GM18907 (cell line): ENCODE data around the gene BPNT1.
"Not testable (repeated sequence)": the region's sequence is repeated elsewhere in the genome, so short reads cannot be mapped to it uniquely, and the experiment has no call there.

Experiments
- ATAC-seq: cut with Tn5 transposase; IDR thresholded peaks from one replicate; pipeline ENCODE4 v1.9.1; 2021; ENCODE audit warnings: mild to moderate bottlenecking, moderate library complexity; ENCODE audit not compliant: unreplicated experiment

BPNT1 gene

GRCh38 chr1:220089650-220090556, at the start of gene BPNT1:
TSS of gene BPNT1 (minus strand) at chr1:220089788. CDS start at chr1:220079846, 9,942 bp downstream.
- peak; percentile 69 for ATAC-seq

GRCh38 chr1:220137019-220137786, 47.6 kb upstream of the BPNT1 start:
- ATAC-seq: no peak

DNA sequence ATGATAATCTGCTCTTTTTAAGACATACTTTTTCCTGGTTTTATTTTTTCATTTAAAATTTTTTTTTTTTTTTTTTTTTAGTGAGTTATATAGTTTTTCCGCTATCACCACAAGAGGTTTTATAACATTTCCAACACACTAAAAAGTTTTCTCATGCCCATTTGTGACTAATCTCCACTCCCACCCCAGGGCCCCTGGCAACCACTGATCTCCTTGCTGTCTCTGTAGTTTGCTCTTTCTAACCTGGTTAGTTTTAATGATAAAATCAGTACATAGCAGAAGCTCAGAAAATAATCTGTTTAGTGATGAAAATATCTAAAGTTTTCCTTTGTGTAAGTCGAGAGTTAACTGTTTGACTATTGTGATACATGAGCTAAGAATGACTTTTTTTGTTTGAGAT, 46.2 kb upstream of the BPNT1 start:
- no peak for ATAC-seq

DNA sequence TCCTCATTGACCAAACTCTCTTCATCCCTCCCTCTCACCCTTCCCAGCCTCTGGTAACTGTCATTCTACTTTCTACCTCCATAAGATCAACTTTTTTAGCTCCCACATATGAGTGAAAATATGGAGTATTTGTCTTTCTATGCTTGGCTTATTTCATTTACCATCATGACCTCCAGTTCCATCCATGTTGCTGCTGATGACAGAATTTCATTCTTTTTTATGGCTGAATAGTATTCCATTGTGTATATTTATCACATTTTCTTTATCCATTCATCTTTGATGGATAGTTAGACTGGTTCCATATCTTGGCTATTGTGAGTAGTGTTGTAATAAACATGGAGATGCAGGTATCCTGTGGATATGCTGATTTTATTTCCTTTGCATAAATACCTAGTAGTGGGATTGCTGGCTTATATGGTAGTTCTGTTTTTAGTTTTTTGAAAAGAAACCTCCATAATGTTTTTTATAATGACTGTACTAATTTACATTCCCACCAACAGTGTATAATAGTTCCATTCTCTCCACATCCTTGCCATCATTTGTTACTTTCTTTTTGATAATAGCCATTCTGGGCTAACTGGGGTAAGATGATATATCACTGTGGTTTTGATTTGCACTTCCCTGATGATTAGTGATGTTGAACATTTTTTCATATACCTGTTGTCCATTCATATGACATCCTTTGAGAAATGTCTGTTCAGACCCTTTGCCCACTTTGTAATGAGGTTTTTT, 40.1 kb upstream of the BPNT1 start:
- no peak for ATAC-seq

DNA sequence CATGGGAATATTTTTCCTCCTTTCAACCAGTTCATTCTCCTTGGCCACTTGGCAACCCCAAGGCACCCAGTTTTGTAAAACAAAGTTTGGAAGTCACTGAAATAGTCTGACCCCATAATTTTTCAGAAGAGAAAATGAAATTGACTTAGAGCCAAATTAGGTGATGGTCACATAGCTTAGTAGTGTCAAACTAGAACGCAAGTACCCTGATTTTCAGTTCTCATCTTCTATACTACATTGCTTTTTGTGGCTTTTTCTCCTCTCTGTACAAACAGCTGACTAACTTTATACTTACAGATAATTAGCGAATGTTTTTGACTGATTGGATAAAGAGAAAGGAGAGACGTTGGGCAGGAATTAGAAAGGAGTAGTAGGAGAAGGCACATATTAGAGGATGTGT, 37.5 kb upstream of the BPNT1 start:
- ATAC-seq: no peak

GRCh38 chr1:220124542-220124941, 35.0 kb upstream of the BPNT1 start:
- ATAC-seq: no peak

DNA sequence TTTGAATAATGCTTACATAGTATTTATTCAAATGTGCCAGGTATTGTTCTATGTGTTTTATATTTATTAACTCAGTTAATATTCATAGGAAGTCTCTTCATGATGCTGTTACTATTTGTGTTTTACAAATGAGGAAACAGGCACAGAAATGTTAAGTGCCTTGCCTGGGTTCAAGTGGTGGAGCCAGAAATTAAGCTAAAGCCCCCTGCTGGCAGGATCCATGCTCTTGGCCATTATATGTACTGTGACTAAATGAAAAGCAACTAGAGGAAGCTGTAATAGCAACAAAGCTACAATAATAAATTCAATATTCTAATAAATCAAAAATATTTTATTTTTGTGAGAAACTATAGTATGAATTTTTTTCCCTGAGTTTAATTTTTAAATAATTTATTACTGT, 34.3 kb upstream of the BPNT1 start:
- no peak for ATAC-seq

- no peak for ATAC-seq
Observed at GRCh38 chr1:220123066-220123465, 33.5 kb upstream of the BPNT1 start.

DNA sequence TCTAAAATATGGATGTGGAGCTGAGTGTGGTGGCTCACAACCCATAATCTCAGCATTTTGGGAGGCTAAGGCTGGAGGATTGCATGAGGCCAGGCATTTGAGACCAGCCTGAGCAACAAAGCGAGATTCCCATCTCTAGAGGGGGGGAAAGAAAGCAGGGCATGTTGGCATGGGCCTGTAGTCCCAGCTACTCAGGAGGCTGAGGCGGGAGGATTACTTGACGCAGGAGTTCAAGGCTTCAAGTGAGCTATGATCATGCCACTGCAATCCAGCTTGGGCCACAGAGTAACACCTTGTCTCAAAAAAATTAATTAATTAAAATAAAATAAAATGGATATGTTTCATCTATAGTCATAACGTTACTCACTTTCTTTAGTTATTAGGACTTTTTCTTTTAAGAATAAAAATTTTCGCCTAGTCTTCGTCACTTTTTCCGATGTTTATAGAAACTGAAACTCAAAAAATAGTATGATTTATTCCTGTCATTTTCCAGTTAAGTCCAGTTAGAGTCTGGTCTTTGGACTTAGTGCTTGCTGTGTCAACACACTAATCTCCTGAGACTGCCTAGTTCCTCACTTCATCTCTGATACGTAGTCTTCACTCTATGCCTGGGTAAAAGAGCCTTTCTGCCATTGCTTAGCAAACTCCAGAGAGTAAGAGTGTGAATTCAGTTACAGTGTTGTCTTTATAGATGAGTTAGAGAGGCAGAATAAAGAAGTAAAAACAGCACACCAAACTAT, 32.4 kb upstream of the BPNT1 start:
- no peak for ATAC-seq

DNA sequence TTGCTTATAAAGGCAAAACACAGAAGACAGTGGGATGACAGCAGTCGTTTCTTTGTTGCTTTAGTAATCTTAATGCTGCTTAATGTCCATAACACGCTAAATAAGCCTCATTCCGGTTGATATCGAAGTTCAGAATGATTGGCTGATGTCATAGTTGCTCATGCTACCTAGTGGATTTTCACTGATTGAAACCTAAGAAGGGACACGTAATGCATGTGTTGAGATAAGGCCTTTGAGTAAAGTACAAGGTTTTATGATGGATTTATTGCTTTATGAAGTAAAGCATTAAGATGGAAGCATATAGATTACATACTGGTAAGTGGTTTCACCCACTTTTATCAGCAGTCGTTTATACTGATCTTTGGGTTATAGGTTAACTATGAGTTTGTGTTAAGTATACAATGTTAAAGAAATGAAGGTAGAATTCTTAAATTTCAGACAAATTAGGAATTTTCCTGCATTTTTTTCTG, 29.5 kb upstream of the BPNT1 start:
- no peak for ATAC-seq

DNA sequence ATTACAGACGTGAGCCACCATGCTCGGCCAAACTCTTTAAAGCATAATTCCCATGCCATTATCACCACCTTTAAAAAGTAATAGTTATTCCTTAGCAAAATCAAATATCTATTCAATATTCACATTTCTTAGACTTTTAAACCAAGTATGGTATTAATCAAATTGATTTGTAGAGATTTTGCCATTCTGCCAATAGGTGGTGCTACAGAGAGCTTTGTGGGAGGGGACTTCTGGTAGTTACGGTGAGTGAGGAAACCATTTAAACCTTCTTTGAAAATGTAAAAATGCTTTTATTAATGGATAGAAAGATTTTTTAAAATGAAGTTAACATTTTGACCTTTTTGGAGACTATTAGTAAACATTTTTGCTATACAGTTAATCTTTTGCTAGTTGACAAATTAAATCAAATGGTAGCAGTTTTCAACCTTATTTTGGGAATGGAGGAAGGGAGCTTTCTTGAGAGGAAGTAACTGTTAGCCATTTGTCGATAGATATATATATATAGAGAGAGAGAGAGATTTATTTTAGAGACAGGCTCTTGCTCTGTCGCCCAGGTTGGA, 23.6 kb upstream of the BPNT1 start:
- peak; percentile 72 for ATAC-seq

- ATAC-seq: not testable (repeated sequence)
Observed at GRCh38 chr1:220112600-220112999, 23.0 kb upstream of the BPNT1 start.

- not testable (repeated sequence) for ATAC-seq
Observed at GRCh38 chr1:220110473-220110872, 20.9 kb upstream of the BPNT1 start.

GRCh38 chr1:220099826-220100225, 10.2 kb upstream of the BPNT1 start:
- ATAC-seq: no peak

DNA sequence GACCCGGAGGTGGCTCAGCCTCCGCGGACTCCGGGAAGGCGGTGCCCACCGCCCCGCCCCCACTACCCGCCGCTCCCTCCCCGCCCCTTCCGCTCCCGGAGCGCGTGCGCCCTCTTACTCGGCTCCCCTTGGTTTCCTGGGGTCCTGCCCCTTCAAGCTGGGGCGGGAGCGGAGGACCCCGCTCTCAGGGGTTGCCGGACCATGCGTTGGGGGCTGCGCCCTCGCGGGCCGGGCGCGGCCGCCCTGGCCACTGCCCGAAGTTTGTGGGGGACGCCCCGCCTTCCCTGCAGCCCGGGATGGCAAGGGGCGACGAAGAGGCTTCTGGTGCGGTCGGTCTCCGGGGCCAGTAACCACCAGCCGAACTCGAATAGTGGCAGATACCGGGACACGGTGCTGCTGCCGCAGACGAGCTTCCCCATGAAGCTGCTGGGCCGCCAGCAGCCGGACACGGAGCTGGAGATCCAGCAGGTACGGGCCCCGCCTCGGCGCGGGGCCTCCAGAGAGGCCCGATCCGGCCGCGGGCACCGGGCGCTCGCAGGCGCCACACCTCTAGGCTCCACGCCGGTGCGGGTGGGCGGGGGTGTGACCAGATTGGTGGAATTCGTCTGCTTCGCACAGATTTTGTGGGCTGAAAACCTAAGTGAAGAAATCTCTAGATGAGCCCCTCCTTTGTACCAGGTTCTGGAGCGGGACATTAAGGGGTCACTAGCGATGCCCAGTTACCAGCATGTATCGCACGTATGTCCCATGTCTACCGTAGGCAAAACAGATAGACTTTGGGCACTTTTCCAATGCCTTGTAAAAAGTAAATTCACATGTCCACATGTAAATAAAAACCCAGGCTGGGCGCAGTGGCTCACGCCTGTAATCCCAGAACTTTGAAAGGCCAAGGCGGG, 4.7 kb upstream of the BPNT1 start, which contains the start of gene IARS2:
IARS2 (plus strand) TSS at position 117 of the 896 bp plus-strand sequence; CDS start at position 202, 85 bp downstream.
- ATAC-seq: peak; percentile 66

GRCh38 chr1:220093361-220094015, 3.9 kb upstream of the BPNT1 start:
- ATAC-seq: peak; percentile 9

- no peak for ATAC-seq
Observed at GRCh38 chr1:220092694-220093093, 3.1 kb upstream of the BPNT1 start.

DNA sequence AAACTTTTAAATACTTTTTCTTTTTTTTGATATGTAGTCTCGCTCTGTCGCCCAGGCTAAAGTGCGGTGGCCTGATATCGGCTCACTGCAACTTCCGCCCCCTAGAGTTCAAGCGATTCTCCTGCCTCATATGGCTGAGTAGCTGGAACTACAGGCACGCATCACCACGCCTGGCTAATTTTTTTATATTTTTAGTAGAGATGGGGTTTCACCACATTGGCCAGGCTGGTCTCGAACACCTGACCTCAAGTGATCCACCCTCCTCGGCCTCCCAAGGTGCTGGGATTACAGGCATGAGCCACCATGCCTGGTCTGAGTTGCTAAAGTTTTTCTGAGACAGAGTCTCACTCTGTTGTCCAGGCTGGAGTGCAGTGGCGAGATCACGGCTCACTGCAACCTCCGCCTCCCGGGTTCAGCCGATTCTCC, 3.3 kb downstream of the BPNT1 start:
- peak; percentile 58 for ATAC-seq
